Calu3 (cell line): Measurements from ENCODE around the gene B3GALNT2. TPM values are rescaled to one million over a fixed set of nuclear protein-coding genes. Genes with fewer than 3 reads are reported as not detected.
A peak's percentile ranks its signal among the peaks of the same experiment; 100 is the strongest.

Experiments
- BruUV-seq: library from RNA; stranded (reverse); fragments of 400-500 nt; replicated peaks from 2 replicates; lab custom pipeline; 2021; lab: Mats Ljungman, UMichigan
- CTCF ChIA-PET: fragments of 300-600 bp; sonication (Branson Sonifier 250); formaldehyde crosslinking; loops from one replicate; lab custom pipeline; 2022; ENCODE audit warnings: antibody characterized with exemption; lab: Charles Lee
- DNase-seq: peaks from one replicate; pipeline ENCODE4 v3.0.0; 2022
- H3K27ac Mint-ChIP-seq: one replicate; pipeline ENCODE4 v1.8.0; 2022; ENCODE audit warnings: mixed read lengths; ENCODE audit not compliant: unreplicated experiment
- H3K27me3 Mint-ChIP-seq: one replicate; pipeline ENCODE4 v1.8.0; 2022; ENCODE audit warnings: mixed read lengths; ENCODE audit not compliant: unreplicated experiment
- H3K36me3 Mint-ChIP-seq: one replicate; pipeline ENCODE4 v1.8.0; 2022; ENCODE audit warnings: mild to moderate bottlenecking, moderate library complexity, mixed read lengths; ENCODE audit not compliant: insufficient read depth, unreplicated experiment
- H3K4me1 Mint-ChIP-seq: one replicate; pipeline ENCODE4 v1.8.0; 2022; ENCODE audit warnings: mild to moderate bottlenecking, low read depth, mixed read lengths; ENCODE audit not compliant: unreplicated experiment
- H3K4me3 Mint-ChIP-seq: one replicate; pipeline ENCODE4 v1.8.0; 2022; ENCODE audit warnings: mild to moderate bottlenecking, low read depth, moderate library complexity, mixed read lengths; ENCODE audit not compliant: unreplicated experiment
- H3K9me3 Mint-ChIP-seq: one replicate; pipeline ENCODE4 v1.8.0; 2022; ENCODE audit warnings: low read depth, mixed read lengths; ENCODE audit not compliant: unreplicated experiment
- CTCF ChIP-seq: fragments of 200-600 bp; IDR thresholded peaks from one replicate; pipeline ENCODE4 v1.8.0; 2022; ENCODE audit warnings: antibody characterized with exemption; ENCODE audit not compliant: unreplicated experiment
- intact Hi-C: fragments of 100-400 bp; cut with micrococcal nuclease; formaldehyde crosslinking; loops from one replicate; pipeline ENCODE4 v1.10.0; 2022; ENCODE audit not compliant: unreplicated experiment
- total RNA-seq: library from RNA; stranded (reverse); gene quantifications from 2 replicates; pipeline ENCODE4 v1.2.3, GENCODE V29; 2022

B3GALNT2 gene
- total RNA-seq, 1 experiment from 2014 or later = 35.3 TPM

GRCh38 chr1:235423214-235423652 is 81.0 kb downstream of the B3GALNT2 start:
- H3K27me3 Mint-ChIP-seq = no peaks in the 10 kb centered on the region
- no peak for DNase-seq
- H3K9me3 Mint-ChIP-seq = no peaks in the 10 kb centered on the region
- TF ChIP-seq CTCF = no peak
- H3K4me3 Mint-ChIP-seq = no peak overlapping the region
- H3K4me1 Mint-ChIP-seq = no peaks in the 10 kb centered on the region
- H3K27ac Mint-ChIP-seq = no peak overlapping the region
- CTCF ChIA-PET = no interaction called here
- H3K36me3 Mint-ChIP-seq = no peaks in the 10 kb centered on the region
- intact Hi-C loops = no loop called here
- no TSS peak for BruUV-seq

DNA sequence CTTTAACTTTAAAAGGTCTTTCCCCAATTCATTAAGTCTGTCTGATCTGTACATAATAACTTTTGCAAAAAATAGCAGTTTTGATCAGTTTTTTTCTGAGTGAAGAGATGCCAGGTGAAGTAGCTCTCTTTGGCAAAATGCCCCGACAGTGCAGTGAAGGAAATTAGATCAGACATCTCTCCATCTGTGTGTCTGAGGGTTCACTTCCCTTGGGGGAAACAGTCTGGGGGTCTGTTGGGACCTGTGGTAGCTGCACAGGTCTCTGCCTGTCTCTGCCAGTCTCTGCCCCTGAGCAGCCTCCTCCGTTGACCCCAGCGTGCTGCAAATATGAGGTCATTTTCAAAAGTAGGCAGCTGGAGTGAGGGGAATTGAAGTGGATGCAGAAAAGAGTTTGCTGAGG is 82.5 kb downstream of the B3GALNT2 start:
- no peak overlapping the region for H3K27ac Mint-ChIP-seq
- no peaks in the 10 kb centered on the region for H3K4me1 Mint-ChIP-seq
- H3K36me3 Mint-ChIP-seq = peaks cover 6% of the 10 kb centered on the region
- CTCF ChIA-PET = no interaction called here
- BruUV-seq = no TSS peak
- no peaks in the 10 kb centered on the region for H3K9me3 Mint-ChIP-seq
- no peaks in the 10 kb centered on the region for H3K27me3 Mint-ChIP-seq
- intact Hi-C loops = no loop called here
- no peak for TF ChIP-seq CTCF
- no peak overlapping the region for H3K4me3 Mint-ChIP-seq
- no peak for DNase-seq

GRCh38 chr1:235417086-235417697 is 87.1 kb downstream of the B3GALNT2 start:
- intact Hi-C loops = loop anchor here (2.0 to 10.0 kb wide), 5 partner anchors 50 to 1302 kb away; partner anchors contain the start of genes RBM34 and TBCE
- CTCF ChIA-PET = interaction anchor here (0.7 to 1.5 kb wide), 3 partner anchors 126 to 256 kb away, joined by 3 to 8 read pairs (median 3); partner anchors contain the start of gene RBM34
- no peak overlapping the region for H3K4me3 Mint-ChIP-seq
- no peaks in the 10 kb centered on the region for H3K27me3 Mint-ChIP-seq
- no TSS peak for BruUV-seq
- H3K36me3 Mint-ChIP-seq = peaks cover 10% of the 10 kb centered on the region
- H3K9me3 Mint-ChIP-seq = no peaks in the 10 kb centered on the region
- DNase-seq = peak; percentile 73
- peak; percentile 76 for TF ChIP-seq CTCF
- H3K27ac Mint-ChIP-seq = no peak overlapping the region
- H3K4me1 Mint-ChIP-seq = no peaks in the 10 kb centered on the region

DNA sequence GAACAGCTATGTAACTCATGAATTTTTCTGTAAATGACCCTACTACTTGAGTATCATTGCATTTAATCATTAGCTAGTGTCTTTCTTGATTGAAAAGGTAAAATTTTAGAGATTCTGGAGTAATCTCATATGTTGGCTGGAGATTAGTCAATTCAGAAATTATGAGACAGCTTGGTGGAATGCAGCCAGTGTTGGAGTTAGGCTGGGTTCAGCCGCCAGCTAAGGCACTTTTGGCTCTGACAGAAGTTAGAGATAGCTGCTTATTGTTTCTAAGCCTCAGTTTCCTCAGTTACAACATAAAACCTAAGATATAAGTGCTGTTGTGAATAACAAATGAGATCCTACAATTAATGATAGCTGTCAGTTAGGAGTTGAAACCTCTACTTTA is 87.6 kb downstream of the B3GALNT2 start:
- TF ChIP-seq CTCF = no peak
- CTCF ChIA-PET = interaction anchor here (0.7 to 1.5 kb wide), 4 partner anchors 51 to 256 kb away, joined by 3 to 8 read pairs (median 3); partner anchors contain the start of gene RBM34
- intact Hi-C loops = loop anchor here (2.0 to 10.0 kb wide), 5 partner anchors 50 to 1302 kb away; partner anchors contain the start of genes RBM34 and TBCE
- Mint-ChIP-seq H3K27ac (no peak overlapping the region), H3K9me3 (no peaks in the 10 kb centered on the region), H3K4me1 (no peaks in the 10 kb centered on the region), H3K36me3 (peaks cover 11% of the 10 kb centered on the region), H3K4me3 (no peak overlapping the region), H3K27me3 (no peaks in the 10 kb centered on the region)
- DNase-seq = no peak
- BruUV-seq = no TSS peak
